ENCODE measurements around the gene HIRIP3. TPM values are rescaled to one million over a fixed set of nuclear protein-coding genes. Genes with fewer than 3 reads are reported as not detected.

Gene HIRIP3
- total RNA-seq, 1 experiment from 2014 or later, result 18.9 TPM

DNA sequence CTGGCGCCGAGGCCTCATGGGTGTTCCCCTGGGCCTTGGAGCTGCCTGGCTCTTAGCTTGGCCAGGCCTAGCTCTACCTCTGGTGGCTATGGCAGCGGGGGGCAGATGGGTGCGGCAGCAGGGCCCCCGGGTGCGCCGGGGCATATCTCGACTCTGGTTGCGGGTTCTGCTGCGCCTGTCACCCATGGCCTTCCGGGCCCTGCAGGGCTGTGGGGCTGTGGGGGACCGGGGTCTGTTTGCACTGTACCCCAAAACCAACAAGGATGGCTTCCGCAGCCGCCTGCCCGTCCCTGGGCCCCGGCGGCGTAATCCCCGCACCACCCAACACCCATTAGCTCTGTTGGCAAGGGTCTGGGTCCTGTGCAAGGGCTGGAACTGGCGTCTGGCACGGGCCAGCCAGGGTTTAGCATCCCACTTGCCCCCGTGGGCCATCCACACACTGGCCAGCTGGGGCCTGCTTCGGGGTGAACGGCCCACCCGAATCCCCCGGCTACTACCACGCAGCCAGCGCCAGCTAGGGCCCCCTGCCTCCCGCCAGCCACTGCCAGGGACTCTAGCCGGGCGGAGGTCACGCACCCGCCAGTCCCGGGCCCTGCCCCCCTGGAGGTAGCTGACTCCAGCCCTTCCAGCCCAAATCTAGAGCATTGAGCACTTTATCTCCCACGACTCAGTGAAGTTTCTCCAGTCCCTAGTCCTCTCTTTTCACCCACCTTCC, 7.9 kb downstream of the HIRIP3 start (continued):
- no peak for TF ChIP-seq ZNF121 (CRISPR knock-in tag; IDR thresholded peaks at IDR 0.05)

- TF ChIP-seq ZNF121 (CRISPR knock-in tag; IDR thresholded peaks at IDR 0.05) (no peak), JUN (CRISPR knock-in tag; IDR thresholded peaks at IDR 0.05) (no peak), E2F5 (CRISPR knock-in tag; IDR thresholded peaks at IDR 0.05) (no peak), CREB1 (CRISPR knock-in tag; IDR thresholded peaks at IDR 0.05) (no peak), E2F1 (CRISPR knock-in tag; IDR thresholded peaks at IDR 0.05) (no peak)
- TF ChIP-seq, protein P1, sequence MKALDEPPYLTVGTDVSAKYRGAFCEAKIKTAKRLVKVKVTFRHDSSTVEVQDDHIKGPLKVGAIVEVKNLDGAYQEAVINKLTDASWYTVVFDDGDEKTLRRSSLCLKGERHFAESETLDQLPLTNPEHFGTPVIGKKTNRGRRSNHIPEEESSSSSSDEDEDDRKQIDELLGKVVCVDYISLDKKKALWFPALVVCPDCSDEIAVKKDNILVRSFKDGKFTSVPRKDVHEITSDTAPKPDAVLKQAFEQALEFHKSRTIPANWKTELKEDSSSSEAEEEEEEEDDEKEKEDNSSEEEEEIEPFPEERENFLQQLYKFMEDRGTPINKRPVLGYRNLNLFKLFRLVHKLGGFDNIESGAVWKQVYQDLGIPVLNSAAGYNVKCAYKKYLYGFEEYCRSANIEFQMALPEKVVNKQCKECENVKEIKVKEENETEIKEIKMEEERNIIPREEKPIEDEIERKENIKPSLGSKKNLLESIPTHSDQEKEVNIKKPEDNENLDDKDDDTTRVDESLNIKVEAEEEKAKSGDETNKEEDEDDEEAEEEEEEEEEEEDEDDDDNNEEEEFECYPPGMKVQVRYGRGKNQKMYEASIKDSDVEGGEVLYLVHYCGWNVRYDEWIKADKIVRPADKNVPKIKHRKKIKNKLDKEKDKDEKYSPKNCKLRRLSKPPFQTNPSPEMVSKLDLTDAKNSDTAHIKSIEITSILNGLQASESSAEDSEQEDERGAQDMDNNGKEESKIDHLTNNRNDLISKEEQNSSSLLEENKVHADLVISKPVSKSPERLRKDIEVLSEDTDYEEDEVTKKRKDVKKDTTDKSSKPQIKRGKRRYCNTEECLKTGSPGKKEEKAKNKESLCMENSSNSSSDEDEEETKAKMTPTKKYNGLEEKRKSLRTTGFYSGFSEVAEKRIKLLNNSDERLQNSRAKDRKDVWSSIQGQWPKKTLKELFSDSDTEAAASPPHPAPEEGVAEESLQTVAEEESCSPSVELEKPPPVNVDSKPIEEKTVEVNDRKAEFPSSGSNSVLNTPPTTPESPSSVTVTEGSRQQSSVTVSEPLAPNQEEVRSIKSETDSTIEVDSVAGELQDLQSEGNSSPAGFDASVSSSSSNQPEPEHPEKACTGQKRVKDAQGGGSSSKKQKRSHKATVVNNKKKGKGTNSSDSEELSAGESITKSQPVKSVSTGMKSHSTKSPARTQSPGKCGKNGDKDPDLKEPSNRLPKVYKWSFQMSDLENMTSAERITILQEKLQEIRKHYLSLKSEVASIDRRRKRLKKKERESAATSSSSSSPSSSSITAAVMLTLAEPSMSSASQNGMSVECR (CRISPR knock-in tag; IDR thresholded peaks at IDR 0.05; ENCODE audit: borderline replicate concordance), result no peak
- TF ChIP-seq, protein P2, sequence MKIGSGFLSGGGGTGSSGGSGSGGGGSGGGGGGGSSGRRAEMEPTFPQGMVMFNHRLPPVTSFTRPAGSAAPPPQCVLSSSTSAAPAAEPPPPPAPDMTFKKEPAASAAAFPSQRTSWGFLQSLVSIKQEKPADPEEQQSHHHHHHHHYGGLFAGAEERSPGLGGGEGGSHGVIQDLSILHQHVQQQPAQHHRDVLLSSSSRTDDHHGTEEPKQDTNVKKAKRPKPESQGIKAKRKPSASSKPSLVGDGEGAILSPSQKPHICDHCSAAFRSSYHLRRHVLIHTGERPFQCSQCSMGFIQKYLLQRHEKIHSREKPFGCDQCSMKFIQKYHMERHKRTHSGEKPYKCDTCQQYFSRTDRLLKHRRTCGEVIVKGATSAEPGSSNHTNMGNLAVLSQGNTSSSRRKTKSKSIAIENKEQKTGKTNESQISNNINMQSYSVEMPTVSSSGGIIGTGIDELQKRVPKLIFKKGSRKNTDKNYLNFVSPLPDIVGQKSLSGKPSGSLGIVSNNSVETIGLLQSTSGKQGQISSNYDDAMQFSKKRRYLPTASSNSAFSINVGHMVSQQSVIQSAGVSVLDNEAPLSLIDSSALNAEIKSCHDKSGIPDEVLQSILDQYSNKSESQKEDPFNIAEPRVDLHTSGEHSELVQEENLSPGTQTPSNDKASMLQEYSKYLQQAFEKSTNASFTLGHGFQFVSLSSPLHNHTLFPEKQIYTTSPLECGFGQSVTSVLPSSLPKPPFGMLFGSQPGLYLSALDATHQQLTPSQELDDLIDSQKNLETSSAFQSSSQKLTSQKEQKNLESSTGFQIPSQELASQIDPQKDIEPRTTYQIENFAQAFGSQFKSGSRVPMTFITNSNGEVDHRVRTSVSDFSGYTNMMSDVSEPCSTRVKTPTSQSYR (CRISPR knock-in tag; IDR thresholded peaks at IDR 0.05), result no peak
- H3K4me3 Mint-ChIP-seq, result no peak overlapping the region
- DNase-seq (ENCODE audit: low spot score) (no peak), ATAC-seq (no peak)
- no peaks in the 10 kb centered on the region for H3K4me1 Mint-ChIP-seq
- H3K9me3 Mint-ChIP-seq, result no peaks in the 10 kb centered on the region
- H3K27me3 Mint-ChIP-seq (ENCODE audit: low read depth), result no peaks in the 10 kb centered on the region
- ChIA-PET CTCF (no interaction called here), POLR2A (no interaction called here)
- peaks cover 53% of the 10 kb centered on the region for H3K36me3 Mint-ChIP-seq
- no peak overlapping the region for H3K27ac Mint-ChIP-seq
These were observed 8.5 kb downstream of the HIRIP3 start for GRCh38 chr16:29986931-29987330.

- POLR2A ChIA-PET, result no interaction called here
- DNase-seq (ENCODE audit: low spot score), result no peak
- TF ChIP-seq PRRX2 (CRISPR knock-in tag; IDR thresholded peaks at IDR 0.05) (no peak), NR2C2 (CRISPR knock-in tag; IDR thresholded peaks at IDR 0.05) (no peak), JAZF1 (CRISPR knock-in tag; IDR thresholded peaks at IDR 0.05) (no peak), ZBTB21 (CRISPR knock-in tag; IDR thresholded peaks at IDR 0.05; ENCODE audit: borderline replicate concordance) (no peak), ZNF671 (CRISPR knock-in tag; IDR thresholded peaks at IDR 0.05) (no peak), GTF2I (CRISPR knock-in tag; conservative IDR thresholded peaks at IDR 0.05) (no peak), OVOL2 (CRISPR knock-in tag; IDR thresholded peaks at IDR 0.05; ENCODE audit: borderline replicate concordance) (no peak)
- TF ChIP-seq, protein P3, sequence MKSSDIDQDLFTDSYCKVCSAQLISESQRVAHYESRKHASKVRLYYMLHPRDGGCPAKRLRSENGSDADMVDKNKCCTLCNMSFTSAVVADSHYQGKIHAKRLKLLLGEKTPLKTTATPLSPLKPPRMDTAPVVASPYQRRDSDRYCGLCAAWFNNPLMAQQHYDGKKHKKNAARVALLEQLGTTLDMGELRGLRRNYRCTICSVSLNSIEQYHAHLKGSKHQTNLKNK (CRISPR knock-in tag; IDR thresholded peaks at IDR 0.05), result no peak
- CTCF ChIA-PET, result interaction anchor here (1.2 kb wide), 1 partner anchor 13 kb away, joined by 4 read pairs; the partner anchor contains the start of gene TAOK2
- no peaks in the 10 kb centered on the region for H3K4me1 Mint-ChIP-seq
- no peaks in the 10 kb centered on the region for H3K27me3 Mint-ChIP-seq (ENCODE audit: low read depth)
- H3K4me3 Mint-ChIP-seq, result no peak overlapping the region
- H3K9me3 Mint-ChIP-seq, result no peaks in the 10 kb centered on the region
- peaks cover 57% of the 10 kb centered on the region for H3K36me3 Mint-ChIP-seq
- ATAC-seq, result no peak
- H3K27ac Mint-ChIP-seq, result no peak overlapping the region
These were observed 9.2 kb downstream of the HIRIP3 start for GRCh38 chr16:29986231-29986630.

Data from WTC11 (cell line).